ENCODE data around the gene ANK3.

The ANK3 gene

DNA sequence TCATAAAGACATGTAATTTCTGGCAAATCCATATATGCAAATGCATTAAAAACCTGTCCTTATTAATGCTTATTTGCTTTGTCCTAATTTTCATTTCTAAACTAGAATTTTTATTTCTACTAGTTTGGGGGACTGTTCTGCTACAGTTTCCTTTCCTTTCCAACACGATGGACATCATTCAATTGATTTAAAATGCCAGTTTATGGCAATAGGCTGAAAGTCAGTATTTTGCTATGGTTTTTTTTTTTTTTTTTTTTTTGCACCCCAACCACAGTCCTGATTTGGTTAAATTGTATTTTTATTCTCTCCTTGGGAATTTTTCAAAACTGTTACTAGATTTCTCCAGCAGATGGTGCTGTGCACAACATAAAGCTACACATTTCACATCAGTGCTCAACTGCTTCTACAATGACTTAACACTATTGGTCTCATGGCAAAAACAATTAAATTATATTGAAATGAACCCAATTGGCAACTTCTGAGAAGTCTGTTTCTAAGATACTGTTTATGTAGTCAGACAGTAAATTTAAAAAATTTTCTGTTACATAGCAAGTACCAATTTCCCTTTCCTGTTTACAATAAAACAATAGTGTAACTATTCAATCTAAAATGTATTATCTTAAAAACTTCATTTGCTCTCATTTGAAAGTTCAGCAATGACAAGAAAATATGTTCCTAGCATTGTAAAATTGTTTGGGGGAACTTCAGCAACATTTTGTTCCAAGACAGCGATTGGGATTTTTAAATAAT, 289.5 kb downstream of the ANK3 start:
- peak in 4 of 56 donors; percentile 0 to 26 (median 6) for DNase-seq

- no peak for DNase-seq
Observed at GRCh38 chr10:60098677-60099601, 290.7 kb downstream of the ANK3 start.

DNA sequence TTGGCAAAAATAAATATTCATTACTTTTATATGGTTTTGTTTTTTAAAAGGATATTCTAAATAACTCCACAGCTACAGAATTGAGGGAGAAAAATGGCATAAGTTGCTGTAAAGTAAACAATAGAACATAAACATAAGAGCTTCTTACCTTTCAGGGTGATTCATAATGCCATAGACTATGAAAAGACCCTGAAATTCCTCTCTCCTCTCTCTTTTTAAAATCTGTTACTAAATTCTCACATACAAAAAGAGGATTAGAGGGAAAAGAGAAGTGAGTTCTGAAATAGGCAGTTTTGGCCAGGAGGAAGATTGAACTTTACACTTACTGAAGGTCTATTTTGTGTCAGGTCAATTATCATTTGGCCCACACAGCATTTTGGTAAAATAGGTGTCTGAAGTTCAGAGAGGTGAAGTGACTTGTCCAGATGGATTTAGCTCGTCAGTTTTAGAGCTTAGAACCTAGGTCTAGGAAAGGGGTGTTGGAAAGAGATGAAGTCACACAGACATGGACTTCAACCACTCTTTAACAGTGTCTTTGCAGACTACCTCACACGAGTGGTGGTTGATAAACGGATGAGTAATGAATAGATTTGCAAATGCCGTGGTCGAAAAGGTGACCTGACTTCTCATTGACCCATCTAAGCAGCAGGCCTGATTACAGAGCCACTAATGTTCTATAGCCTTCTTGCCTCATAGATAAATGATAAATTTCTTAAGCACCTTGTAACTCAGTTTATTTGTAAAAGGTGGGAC, 292.7 kb downstream of the ANK3 start:
- DNase-seq: no peak

- no peak for DNase-seq
Observed at GRCh38 chr10:60093317-60093716, 296.4 kb downstream of the ANK3 start.

GRCh38 chr10:60086862-60087261, 302.8 kb downstream of the ANK3 start:
- no peak for DNase-seq

GRCh38 chr10:60086421-60086820, 303.3 kb downstream of the ANK3 start:
- no peak for DNase-seq

- no peak for DNase-seq
Observed at GRCh38 chr10:60082744-60083344, 306.8 kb downstream of the ANK3 start.

DNA sequence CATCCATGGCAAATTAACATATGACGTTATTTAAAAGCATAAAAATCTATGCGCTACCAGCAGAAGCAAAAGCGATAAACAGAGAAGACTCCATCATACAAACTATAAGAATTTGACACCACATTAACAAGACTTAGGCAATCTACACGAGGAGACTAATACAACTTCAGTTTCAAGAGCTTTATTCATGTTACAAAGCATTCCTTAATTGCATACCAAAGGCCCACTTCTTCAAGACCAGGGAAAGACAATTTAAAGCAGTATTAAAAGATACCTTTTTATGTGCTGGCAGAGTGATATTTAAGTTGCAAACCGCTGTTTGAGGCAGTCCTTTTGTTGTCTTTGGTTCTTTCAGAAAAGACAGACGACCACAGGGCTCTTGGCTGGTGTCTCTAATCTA, 307.3 kb downstream of the ANK3 start:
- DNase-seq: no peak

DNA sequence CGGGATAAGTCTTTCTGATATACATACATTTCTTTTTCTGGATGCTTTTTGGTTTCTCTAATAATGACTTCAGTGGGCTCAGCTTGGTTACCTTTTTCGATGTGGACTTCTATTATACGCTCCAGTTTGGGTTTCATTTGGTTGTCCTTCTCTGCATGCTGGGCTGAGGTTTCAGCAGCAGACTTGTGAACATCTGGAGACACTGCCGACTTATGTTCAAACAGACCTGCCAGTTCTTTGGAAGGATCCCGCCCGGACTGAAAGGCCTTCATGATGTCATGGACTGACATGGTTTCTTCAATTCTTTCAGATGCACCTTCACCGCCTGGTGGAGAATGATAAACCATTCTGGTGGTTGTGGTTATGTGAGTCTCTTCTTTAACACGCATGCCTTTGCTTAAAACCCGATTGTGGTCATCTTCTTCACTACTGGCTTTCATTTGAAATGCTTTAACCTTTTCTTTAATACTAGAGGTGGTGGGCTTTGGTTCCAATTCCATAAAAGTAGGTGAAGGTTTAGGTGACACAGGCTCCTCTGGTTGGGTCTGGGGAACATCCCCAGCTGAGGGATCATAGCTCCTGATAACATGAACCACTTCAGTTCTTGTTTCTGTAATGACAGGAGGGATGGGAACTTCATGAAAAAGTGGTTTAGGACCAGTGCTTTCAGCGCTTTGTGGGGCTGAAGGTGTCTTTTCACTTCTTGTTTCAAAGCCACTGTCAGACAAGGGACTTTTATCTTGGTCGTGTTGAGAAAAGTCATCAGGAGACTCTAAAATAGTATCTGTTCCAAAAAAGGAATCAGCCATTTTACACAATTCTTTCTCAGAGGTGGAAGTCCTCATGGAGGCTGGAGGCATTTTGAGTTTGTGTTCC, 315.7 kb downstream of the ANK3 start:
- no peak for DNase-seq

GRCh38 chr10:60073397-60073780, 316.3 kb downstream of the ANK3 start:
- DNase-seq: no peak

- no peak for DNase-seq
Observed at GRCh38 chr10:60069311-60069710, 320.4 kb downstream of the ANK3 start.

GRCh38 chr10:60050366-60050765, 339.3 kb downstream of the ANK3 start:
- DNase-seq: no peak

DNA sequence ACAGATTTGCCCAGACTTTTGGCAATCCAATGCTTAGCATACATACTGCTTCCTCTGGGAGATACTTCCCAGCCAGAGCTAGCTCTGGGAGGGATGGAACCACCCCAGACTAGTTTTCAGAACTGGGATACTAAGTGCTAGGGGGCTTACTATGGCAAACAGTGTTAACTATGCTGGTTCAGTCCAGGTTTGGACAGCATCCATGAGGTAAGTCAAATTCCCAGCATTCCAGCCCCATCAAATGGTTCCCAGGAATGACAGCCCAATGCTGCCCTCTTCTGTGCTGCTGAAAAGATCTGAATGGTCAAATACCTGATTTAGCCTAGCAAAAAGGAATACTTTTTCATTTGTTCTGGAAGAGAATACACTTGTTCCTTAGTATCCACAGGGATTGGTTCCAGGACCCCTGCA, 341.6 kb downstream of the ANK3 start:
- DNase-seq: no peak

GRCh38 chr10:60045571-60045970, 344.1 kb downstream of the ANK3 start:
- DNase-seq: no peak

DNA sequence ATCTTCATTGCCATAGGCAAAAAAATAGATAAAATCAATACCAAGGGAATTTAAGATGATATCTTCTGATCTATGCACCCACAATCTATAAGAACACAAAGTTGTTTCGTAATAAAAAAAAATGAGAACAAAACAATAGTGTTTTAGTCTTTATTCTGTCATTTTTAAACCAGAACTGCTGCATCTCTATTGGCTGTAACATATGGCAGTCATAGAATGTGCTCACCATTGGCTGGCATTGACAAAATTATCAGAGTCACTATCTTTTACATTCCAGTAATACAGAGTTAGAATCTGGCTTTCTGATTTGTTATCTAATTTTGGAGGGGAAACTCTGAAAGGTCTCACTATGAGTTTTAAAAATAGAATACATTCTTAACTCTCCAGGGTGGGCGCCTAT, 344.7 kb downstream of the ANK3 start:
- no peak for DNase-seq

- no peak for DNase-seq
Observed at GRCh38 chr10:60044242-60044641, 345.4 kb downstream of the ANK3 start.

- no peak for DNase-seq
Observed at GRCh38 chr10:60043561-60044241, 346.0 kb downstream of the ANK3 start.

GRCh38 chr10:60042914-60043313, 346.8 kb downstream of the ANK3 start:
- no peak for DNase-seq

DNA sequence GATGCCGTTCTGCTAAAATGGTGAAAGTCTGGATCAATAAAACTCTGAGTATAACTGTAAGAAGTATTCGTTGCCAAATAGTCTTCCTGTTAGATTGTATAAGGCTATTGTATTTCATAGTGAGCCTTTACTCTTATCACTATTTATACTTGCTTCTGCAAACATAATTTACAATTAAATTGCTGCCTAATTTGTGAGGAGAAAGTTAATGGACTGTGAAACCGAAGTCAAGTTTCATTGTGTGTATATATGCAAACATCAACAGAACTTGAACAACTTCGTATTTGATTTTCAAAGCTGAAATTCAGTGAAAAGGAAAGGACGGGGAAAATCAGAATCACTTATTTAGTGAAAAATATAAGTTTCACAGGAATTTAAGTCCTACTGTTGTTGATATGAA, 347.4 kb downstream of the ANK3 start:
- DNase-seq: no peak
